GM12872 (cell line): ENCODE data around the gene EXD3.

Experiments
- CTCF ChIP-seq: IDR thresholded peaks from 3 replicates; pipeline ENCODE4 v1.5.1; 2011; ENCODE audit warnings: low read depth, mild to moderate bottlenecking, low read length, moderate library complexity; ENCODE audit not compliant: insufficient read depth

The EXD3 gene

GRCh38 chr9:137410891-137411249 is 12.1 kb downstream of the EXD3 start:
- TF ChIP-seq CTCF = no peak

- TF ChIP-seq CTCF = no peak
These were observed 13.4 kb downstream of the EXD3 start for GRCh38 chr9:137409515-137409914.

DNA sequence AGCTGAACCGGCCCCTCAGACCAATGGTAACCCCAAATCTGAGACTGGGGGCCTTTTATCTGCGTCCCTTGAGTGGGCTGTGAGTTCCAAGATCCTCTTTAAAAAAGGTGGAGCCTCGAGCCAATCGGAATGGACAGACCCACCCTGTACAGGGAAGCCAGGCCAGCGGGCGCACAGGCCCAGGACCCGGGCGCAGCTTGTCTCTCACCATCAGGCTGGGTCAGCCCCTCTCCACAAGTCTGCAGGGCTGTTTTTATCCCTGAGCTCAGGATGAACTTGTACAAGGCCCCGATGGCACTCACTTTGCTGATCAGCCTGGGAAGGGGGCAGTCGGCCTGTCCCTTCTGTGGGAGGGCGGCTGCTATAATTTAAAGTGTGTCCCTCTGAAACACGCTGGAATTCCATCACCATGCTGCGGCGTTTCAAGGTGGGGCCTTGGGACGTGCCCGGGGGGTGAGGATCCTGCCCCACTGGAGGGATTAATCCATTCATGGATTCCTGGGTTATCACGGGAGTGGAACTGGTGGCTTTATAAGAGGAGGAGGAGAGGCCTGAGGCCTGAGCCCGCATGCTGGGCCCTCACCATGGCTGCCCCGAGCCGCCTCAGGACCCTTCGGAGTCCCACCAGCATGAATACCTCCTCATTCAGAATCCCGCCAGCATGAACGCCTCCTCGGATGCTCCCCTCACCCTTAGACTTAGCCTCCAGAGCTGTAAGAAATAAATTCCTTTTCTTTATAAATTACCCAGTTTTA is 14.1 kb downstream of the EXD3 start:
- TF ChIP-seq CTCF = no peak

- no peak for TF ChIP-seq CTCF
These were observed 15.2 kb downstream of the EXD3 start for GRCh38 chr9:137407590-137408300.

DNA sequence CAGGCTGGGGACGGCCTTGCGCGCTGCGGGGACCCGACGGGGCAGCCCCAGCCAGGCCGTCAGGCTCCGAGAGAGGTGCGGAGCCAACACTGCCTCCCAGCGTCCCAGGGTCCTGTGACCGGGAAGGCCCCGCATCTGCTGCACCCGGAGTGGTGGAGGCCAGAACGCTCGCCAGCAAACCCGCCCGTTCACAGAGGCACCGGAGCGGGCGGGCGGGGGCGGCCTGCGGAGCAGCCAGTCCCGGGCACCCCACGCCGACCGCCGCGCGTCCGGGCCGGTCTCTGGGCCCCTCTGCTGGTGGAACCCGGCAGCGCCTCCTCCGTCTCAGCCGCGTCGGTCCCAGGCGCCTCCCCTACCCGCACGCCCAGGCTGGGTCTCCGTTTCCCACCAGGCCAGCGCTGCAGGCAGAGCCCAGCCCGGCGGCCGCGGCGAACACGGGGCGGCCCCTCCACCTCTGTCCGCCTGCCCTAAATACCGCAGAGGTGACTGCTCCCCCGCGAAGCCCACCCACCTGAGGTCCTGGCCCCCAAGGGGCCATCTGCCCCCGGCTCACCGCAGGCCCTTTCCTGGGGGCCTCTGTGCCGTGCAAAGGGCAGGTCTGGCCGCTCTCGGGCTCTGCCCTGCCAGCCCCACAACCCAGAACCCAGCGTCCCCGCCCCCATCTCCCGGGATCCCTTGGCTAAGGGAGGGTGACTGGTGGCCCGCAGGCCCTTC is 15.9 kb downstream of the EXD3 start:
- TF ChIP-seq CTCF = peak; percentile 62; the same call in 2 of the 3 replicates

GRCh38 chr9:137406085-137406760 is 16.7 kb downstream of the EXD3 start:
- no peak for TF ChIP-seq CTCF

DNA sequence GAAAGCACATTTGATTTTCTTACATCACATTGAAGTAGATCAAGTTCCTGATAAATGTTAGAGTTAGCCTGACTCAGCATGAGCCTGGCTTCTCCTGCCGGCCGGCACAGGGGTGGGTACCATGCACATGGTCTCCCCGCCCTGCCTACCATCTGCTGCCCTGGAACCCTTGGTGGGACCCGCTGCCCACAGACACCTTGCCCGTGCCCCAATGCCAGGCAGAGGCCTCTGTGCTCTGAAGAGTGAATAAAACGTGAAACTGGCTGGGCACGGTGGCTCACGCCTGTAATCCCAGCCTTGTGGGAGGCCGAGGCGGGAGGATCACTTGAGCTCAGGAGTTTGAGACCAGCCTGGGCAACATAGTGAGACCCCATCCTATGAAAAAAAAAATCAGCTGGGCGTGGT is 17.3 kb downstream of the EXD3 start:
- TF ChIP-seq CTCF = no peak
